ENCODE data around the gene MVB12B. TPM values are rescaled to one million over a fixed set of nuclear protein-coding genes. Genes with fewer than 3 reads are reported as not detected.

The MVB12B gene
- total and polyA plus RNA-seq, 2 of the 4 experiments (the other 2 are of a cell fraction) = 2.0 to 4.0 TPM

- Histone ChIP-seq H2BK5ac (ENCODE audit: low read depth, low read length, poor library complexity, severe bottlenecking) (no peak overlapping the region), H4K8ac (ENCODE audit: low read depth in 2 of 2, low read length in 2 of 2) (no peak overlapping the region), H2BK20ac (ENCODE audit: low read depth, low read length) (no peak overlapping the region), H3K9me1 (ENCODE audit: insufficient read depth, low read length) (no peaks in the 10 kb centered on the region; the same call in 1 of the 2 replicates), H3K27me3 (ENCODE audit: control insufficient read depth, insufficient read depth, low read length) (no peaks in the 10 kb centered on the region), H3K9ac (ENCODE audit: low read depth, low read length) (no peak overlapping the region), H2AFZ (replicated peaks; ENCODE audit: low read length, poor library complexity) (no peak overlapping the region), H3K56ac (ENCODE audit: extremely low read depth, insufficient read depth, low read length) (no peak overlapping the region), H2AK9ac (replicated peaks; ENCODE audit: low read depth, low read length, poor library complexity) (no peak overlapping the region), H3K4me2 (ENCODE audit: low read depth, low read length) (no peak overlapping the region), H4K5ac (ENCODE audit: low read depth, low read length) (no peak overlapping the region), H3K14ac (replicated peaks; ENCODE audit: low read depth, low read length) (no peak overlapping the region), H2AK5ac (ENCODE audit: low read depth, low read length) (no peak overlapping the region), H3K23ac (ENCODE audit: low read depth, low read length) (no peak overlapping the region), H3K4me3 (ENCODE audit: insufficient read depth, low read depth, low read length) (no peak overlapping the region), H3K36me3 (ENCODE audit: control insufficient read depth, insufficient read depth, low read length) (peaks cover 3% of the 10 kb centered on the region), H3K4ac (ENCODE audit: low read depth, low read length) (no peak overlapping the region), H2BK120ac (ENCODE audit: low read depth, low read length) (no peak overlapping the region), H3K9me3 (ENCODE audit: control insufficient read depth, insufficient read depth, low read length) (no peaks in the 10 kb centered on the region), H2BK15ac (ENCODE audit: low read depth, low read length) (no peak overlapping the region), H3K79me1 (ENCODE audit: low read depth in 1 of 2, low read length in 2 of 2) (no peaks in the 10 kb centered on the region), H3K18ac (ENCODE audit: low read depth, low read length) (no peak overlapping the region), H3K4me1 (ENCODE audit: control insufficient read depth, insufficient read depth, low read length) (no peaks in the 10 kb centered on the region; the same call in 1 of the 2 replicates), H4K91ac (ENCODE audit: insufficient read depth, low read depth, low read length) (no peak overlapping the region), H4K20me1 (ENCODE audit: insufficient read depth, low read length) (peaks cover 3% of the 10 kb centered on the region; the same call in 1 of the 2 replicates), H3K27ac (ENCODE audit: insufficient read depth, low read length) (no peak overlapping the region)
- no TSS peak for BruUV-seq (replicated peaks)
- no peak for DNase-seq
- no peak for ATAC-seq (ENCODE audit: low read depth)
- dilution Hi-C loops (cut with HindIII; ENCODE audit: low sequenced_read_pairs, unreplicated experiment) = no loop called here
- in situ Hi-C loops (cut with MboI; ENCODE audit: low sequenced_read_pairs) = no loop called here
- CTCF ChIA-PET = no interaction called here
- TF ChIP-seq BHLHE40 (IDR thresholded peaks at IDR 0.05; ENCODE audit: low read depth, low read length) = no peak
- no peak for TF ChIP-seq MAFK (IDR thresholded peaks at IDR 0.05; ENCODE audit: low read depth, low read length)
- no peak for TF ChIP-seq CEBPB (IDR thresholded peaks at IDR 0.05; ENCODE audit: low read depth, low read length)
- no peak for TF ChIP-seq RCOR1 (IDR thresholded peaks at IDR 0.05; ENCODE audit: insufficient replicate concordance, low read length)
- POLR2A ChIA-PET (ENCODE audit: unreplicated experiment) = no interaction called here
- intact Hi-C loops (cut with micrococcal nuclease) = no loop called here
- 94% methylated on average over 3 of the region's 5 CpGs; no CpG with 5 or more reads in 1 of the 2 experiments for WGBS, 2 experiments (ENCODE audit: extremely low coverage in 2 of 2, insufficient read length in 1 of 2)
Measured at GRCh38 chr9:126347093-126347492, 20.5 kb downstream of the MVB12B start.
